ENCODE data around the gene KCTD14. TPM values are rescaled to one million over a fixed set of nuclear protein-coding genes. Genes with fewer than 3 reads are reported as not detected.
A peak's percentile ranks its signal among the peaks of the same experiment; 100 is the strongest.
"Not testable (repeated sequence)": the region's sequence is repeated elsewhere in the genome, so short reads cannot be mapped to it uniquely, and the experiment has no call there.

The KCTD14 gene
- total RNA-seq, 1 experiment from 2014 or later, result 0.24 TPM

DNA sequence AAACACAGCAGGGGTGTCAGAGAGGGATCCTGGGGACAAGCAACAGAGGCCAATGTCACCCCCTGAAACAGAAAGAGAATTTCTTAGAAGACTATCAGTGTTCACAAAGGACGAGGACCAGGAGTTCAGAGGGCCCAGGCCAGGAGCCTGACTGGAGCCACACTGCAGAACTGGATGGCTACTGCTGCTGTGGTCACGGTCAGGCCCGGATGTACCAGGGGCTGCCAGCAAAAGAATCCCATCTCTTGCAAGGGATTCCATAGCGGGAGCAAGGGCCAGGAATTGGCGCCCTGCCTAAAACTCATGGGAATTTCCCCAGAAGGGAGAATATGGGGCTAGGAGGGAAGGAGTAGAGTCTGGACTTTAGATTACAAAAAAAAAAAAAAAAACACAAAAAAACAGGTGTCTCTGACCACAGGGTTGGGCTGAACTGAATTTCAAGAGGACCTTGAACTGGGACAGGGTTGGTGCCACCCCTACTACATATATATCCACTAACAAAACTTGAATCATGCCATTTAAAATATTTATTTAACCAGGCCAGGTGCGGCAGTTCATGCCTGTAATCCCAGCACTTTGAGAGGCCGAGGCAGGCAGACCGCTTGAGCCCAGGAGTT, 15.7 kb upstream of the KCTD14 start:
- Histone ChIP-seq H3K27ac (peak overlapping the region; percentile 89), H3K4me1 (peaks cover 59% of the 10 kb centered on the region), H3K27me3 (no peaks in the 10 kb centered on the region), H3K4me3 (no peak overlapping the region), H3K36me3 (no peaks in the 10 kb centered on the region), H3K9me3 (replicated peaks) (no peaks in the 10 kb centered on the region)
- peak; percentile 94 to 97 for DNase-seq

DNA sequence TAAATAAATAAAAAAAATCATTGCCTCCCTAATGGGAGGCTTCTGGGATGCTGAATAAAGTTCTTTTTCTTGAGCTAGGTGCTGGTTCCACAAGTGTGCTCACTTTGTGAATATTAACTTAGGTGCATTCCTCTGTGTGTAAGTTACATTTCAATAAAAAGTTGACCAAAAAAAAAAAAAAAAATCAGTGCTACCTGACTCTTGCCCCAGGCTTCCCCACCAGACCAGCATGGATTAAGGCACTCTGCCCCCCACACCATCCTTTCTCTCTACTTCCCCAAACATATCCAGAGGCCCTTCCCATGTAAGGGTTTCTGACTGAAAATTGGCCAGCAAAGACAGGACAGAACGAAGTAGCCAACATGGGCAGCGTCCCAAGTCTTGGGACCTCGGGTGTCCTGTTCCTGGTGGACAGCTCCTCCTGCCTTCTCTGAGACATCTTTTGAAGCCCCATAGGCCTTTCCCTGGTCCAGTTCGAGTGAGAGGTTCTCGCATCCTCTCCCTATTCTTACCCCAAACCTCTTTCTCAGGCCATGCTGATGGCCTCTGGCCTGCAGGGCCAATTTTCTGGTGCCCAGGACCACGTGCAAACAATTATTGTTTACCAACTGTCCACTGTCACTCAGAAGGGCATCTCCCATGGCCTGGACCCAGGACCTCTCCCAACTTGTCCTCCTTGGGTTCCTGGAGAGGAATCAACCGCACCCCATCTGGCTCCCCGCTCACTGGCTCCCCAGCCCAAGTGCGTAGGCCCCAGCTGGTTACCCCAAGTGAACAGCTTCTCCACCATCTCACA, 14.9 kb upstream of the KCTD14 start:
- Histone ChIP-seq H3K9me3 (replicated peaks) (no peaks in the 10 kb centered on the region), H3K4me3 (no peak overlapping the region), H3K36me3 (no peaks in the 10 kb centered on the region), H3K4me1 (peaks cover 51% of the 10 kb centered on the region), H3K27ac (peak overlapping the region; percentile 89), H3K27me3 (no peaks in the 10 kb centered on the region)
- no peak for DNase-seq

DNA sequence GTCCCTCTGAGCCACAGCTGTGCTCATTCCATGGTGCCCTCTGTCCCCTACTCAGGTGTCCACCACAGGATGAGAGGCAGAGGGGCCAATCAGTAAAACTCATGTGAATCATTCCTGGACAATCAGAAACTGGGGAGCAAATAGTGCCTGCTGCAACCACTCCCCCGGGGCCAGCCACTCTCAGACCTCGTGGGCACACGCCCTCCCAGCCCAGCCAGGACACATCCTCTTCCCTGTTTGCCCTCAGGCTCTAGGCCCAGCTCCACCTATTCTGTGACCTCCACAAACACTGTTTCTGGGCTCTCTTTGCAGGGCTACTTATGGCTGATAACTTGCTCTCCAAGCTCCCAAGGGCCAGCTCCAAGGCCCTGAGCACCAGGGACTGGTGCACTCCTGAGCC, 14.0 kb upstream of the KCTD14 start:
- no peaks in the 10 kb centered on the region for H3K27me3 ChIP-seq
- H3K4me1 ChIP-seq, result peaks cover 46% of the 10 kb centered on the region
- no peak for DNase-seq
- H3K27ac ChIP-seq, result no peak overlapping the region
- no peaks in the 10 kb centered on the region for H3K36me3 ChIP-seq
- H3K9me3 ChIP-seq (replicated peaks), result no peaks in the 10 kb centered on the region
- H3K4me3 ChIP-seq, result no peak overlapping the region

DNA sequence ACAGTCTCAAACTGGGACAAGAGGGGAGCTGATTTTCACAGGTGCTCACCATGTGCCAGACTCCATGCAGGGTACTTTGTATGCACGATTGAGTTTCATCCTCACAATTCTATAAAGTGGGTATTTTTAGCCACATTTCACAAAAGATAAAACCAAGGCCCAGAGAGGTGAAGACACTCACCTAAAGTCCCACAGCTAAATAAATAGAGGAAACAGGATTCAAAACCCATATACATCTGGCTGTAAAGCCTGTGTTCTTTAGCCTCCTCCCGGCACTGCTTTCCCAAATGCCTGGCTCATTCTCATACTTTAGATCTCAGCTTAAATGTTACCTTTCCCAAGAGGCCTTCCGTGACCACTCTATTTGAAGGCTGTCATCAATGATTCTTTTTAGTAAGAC, 13.2 kb upstream of the KCTD14 start:
- H3K27ac ChIP-seq, result no peak overlapping the region
- H3K4me3 ChIP-seq, result no peak overlapping the region
- no peaks in the 10 kb centered on the region for H3K27me3 ChIP-seq
- H3K36me3 ChIP-seq, result no peaks in the 10 kb centered on the region
- DNase-seq, result no peak
- no peaks in the 10 kb centered on the region for H3K9me3 ChIP-seq (replicated peaks)
- peaks cover 46% of the 10 kb centered on the region for H3K4me1 ChIP-seq

DNA sequence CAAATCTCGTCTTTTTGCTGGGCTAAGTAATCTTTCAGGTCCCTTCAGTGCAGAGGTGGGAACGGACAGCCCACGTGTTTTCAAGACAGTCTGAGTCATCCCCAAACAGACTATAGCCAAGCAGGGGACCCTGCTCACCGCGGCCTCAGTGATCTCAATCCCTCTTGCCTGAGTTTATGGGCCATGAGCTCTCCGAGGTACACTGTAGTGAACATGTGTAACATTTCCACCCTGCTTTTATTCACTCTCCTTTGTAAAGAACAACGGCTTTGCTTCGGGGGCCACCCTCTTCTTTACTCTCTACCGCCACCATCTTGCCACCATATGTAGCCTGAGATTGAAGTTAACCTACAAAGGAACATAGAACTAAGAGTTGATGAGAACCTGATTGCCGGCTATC, 11.5 kb upstream of the KCTD14 start:
- Histone ChIP-seq H3K9me3 (replicated peaks) (no peaks in the 10 kb centered on the region), H3K27ac (no peak overlapping the region), H3K27me3 (no peaks in the 10 kb centered on the region), H3K4me3 (no peak overlapping the region), H3K4me1 (peaks cover 42% of the 10 kb centered on the region), H3K36me3 (no peaks in the 10 kb centered on the region)
- DNase-seq, result no peak

DNA sequence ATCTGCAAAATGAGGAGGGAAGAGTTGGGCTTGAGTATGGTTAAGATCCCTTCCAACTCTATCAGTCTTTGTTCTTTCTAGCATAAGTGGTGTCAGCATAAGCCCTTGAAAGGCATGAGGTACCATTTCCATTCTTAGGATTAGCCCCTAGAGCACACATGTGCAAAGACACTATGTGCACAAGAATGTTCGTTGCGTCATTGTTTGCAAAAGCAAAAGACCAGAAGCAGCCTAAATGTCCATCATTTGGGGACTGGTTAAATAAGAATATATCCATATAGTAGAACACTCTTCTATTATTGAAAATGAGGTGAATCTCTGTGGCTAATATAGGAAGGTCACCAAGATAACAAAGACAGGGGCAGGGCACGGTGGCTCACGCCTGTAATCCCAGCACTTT, 10.0 kb upstream of the KCTD14 start:
- Histone ChIP-seq H3K4me1 (peaks cover 28% of the 10 kb centered on the region), H3K9me3 (replicated peaks) (no peaks in the 10 kb centered on the region), H3K36me3 (no peaks in the 10 kb centered on the region), H3K27ac (no peak overlapping the region), H3K4me3 (no peak overlapping the region), H3K27me3 (no peaks in the 10 kb centered on the region)
- no peak for DNase-seq

DNA sequence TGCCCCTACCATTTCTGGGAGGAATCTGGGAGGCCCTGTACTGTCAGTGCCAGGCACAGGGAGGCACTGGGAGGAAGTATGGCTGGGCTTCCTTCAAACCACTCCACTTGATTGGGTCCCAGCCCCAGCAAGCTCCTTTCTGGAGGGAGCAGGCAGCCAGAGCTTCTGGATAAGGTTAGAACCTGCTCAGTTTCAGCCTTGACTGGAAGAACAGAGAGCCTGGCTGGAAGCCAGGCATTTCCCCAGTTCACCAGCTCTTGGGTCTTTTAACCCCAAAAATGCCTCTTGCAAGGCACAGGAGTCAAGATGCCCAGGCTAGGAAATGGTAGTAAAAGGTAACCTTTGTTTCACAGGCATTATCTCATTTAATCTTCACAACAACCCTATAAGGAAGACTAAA, 9.0 kb upstream of the KCTD14 start:
- Histone ChIP-seq H3K9me3 (replicated peaks) (no peaks in the 10 kb centered on the region), H3K36me3 (no peaks in the 10 kb centered on the region), H3K4me1 (peaks cover 23% of the 10 kb centered on the region), H3K27me3 (no peaks in the 10 kb centered on the region), H3K27ac (peak overlapping the region; percentile 11; the same call in 1 of the 2 replicates), H3K4me3 (no peak overlapping the region)
- DNase-seq, result peak; percentile 58 to 71

DNA sequence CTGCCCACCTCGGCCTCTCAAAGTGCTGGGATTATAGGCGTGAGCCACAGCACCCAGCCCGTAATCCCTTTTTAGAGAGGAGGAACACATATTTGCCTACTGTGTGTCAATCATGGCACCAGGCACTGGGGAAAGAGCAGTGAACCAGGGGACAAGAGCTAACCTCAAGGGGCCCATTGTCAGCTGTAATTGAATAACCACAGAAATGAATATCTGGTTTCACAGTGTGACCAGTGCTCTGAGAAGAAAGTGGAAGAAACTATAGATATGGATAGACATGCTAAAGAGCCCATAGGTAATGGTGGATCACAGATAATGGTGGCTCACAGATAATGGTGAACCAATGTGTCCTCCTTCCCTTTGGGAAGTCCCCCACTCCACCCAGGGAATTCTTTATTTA, 8.6 kb upstream of the KCTD14 start:
- Histone ChIP-seq H3K36me3 (no peaks in the 10 kb centered on the region), H3K27ac (peak overlapping the region; percentile 11; the same call in 1 of the 2 replicates), H3K9me3 (replicated peaks) (no peaks in the 10 kb centered on the region), H3K4me1 (peaks cover 22% of the 10 kb centered on the region), H3K4me3 (no peak overlapping the region), H3K27me3 (no peaks in the 10 kb centered on the region)
- peak; percentile 45 to 72 for DNase-seq

DNA sequence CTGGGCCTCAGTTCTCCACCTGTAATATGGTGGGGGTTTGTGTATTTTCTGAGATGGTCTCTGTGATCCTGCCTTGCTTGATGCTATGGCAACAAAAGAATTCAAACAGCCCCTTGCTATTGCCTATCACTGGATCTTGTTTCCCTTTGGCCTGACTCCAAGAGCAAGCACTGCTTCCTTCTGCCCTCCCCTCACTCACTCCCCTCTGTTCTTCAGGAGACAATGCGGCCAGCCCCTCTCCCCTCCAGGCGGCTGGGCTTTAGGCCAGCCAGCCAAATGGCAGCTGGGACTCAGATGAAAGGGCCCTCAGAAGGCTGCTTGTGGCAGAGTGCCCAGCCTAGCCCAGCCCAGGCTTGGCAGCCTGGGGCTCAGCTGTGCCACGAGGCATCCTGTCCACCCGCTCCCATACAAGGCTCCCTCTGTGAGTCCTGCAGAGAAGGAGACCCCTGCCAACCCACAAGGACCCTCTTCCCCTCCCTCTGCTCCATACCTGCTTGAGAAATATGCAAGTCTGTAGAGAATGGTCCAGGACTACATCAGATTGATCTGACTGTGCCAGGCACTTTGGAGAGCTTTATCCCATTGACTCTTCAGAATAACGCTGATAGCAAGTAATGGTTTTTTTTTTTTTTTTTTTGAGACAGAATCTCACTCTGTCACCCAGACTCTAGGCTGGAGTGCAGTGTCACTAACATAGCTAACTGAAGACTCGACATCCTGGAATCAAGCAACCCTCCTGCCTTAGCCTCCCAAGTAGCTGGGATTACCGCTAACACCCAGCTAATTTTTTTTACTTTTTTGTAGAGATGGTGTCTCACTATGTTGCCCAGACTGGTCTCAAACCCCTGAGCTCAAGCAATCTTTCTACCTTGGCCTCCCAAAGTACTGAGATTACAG, 7.6 kb upstream of the KCTD14 start:
- H3K9me3 ChIP-seq (replicated peaks), result no peaks in the 10 kb centered on the region
- peak overlapping the region; percentile 43 for H3K27ac ChIP-seq
- peak; percentile 94 to 97 for DNase-seq
- H3K4me1 ChIP-seq, result peaks cover 22% of the 10 kb centered on the region
- H3K4me3 ChIP-seq, result no peak overlapping the region
- no peaks in the 10 kb centered on the region for H3K36me3 ChIP-seq
- no peaks in the 10 kb centered on the region for H3K27me3 ChIP-seq

DNA sequence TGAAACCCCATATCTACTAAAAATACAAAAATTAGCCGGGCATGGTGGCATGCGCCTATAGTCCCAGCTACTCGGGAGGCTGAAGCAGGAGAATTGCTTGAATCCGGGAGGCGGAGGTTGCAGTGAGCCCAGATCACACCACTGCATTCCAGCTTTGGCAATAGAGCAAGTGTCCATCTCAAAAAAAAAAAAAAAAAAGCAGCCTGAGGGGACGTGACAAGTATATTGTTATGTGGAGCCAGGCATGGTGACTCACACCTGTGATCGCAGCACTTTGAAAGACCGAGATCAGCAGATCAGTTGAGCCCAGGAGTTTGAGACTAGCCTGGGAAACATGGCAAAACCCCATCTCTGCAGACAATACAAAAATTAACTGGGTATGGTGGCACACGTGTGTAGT, 5.3 kb upstream of the KCTD14 start:
- H3K9me3 ChIP-seq (replicated peaks); DNase-seq; H3K27ac ChIP-seq; H3K4me3 ChIP-seq; H3K36me3 ChIP-seq; H3K27me3 ChIP-seq: not testable (repeated sequence)
- H3K4me1 ChIP-seq, result peaks cover 22% of the 10 kb centered on the region

DNA sequence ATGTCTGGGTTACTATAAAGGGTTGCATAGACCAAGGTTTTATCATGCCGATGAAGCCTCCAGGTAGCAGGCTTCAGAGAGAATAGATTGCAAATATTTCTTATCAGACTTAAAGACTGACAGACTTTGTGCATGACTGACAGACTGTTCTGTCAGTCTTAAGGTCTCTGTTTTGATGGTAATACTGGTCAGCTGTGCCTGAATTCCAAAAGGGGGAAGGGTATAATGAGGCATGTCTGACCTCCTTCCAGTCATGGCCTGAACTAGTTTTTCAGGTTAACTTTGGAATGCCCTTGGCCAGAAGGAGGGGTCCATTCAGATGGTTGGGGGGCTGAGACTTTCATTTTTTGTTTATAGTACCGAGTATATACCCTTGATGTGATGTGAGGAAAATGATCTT, 4.7 kb upstream of the KCTD14 start:
- Histone ChIP-seq H3K9me3 (replicated peaks) (no peaks in the 10 kb centered on the region), H3K27me3 (no peaks in the 10 kb centered on the region), H3K27ac (no peak overlapping the region), H3K4me1 (peaks cover 22% of the 10 kb centered on the region), H3K4me3 (no peak overlapping the region), H3K36me3 (no peaks in the 10 kb centered on the region)
- DNase-seq, result no peak

DNA sequence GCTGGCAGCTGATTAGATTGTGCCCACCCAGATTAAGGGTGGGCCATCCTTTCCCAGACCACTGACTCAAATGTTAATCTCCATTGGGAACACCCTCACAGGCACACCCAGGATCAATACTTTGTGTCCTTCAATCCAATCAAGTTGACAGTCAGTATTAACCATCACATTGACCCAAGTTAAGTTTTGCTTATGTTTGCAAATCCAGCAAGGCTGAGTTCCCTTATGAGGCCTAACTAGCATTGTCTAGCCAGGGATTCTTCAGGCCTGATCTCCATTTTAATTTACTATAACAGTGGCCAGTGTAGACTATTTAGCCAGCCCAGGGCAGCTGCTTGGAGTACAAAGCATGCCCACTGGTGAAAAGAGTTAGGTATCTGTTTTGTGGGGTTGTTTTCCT, 2.3 kb upstream of the KCTD14 start:
- Histone ChIP-seq H3K4me1 (peaks cover 5% of the 10 kb centered on the region), H3K9me3 (replicated peaks) (no peaks in the 10 kb centered on the region)
- no peak for DNase-seq

DNA sequence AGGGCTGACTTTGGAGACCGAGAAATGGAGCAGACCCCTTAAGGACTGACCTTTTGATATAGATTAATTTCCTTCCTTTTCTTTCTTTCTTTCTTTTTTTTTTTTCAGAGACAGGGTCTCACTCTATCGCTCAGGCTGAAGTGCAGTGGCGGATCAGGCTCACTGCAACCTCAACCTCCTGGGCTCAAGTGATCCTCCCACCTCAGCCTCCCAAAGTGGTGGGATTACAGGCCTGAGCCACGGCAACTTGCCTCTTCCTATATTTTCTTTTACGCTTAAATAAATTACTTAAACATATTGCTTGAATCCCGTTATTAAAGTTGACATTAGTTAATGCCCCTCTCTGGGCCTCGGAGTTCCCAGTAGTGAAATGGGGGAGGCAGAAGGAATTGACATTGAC, 350 bp upstream of the KCTD14 start:
- Histone ChIP-seq H3K36me3 (no peaks in the 10 kb centered on the region), H3K4me3 (no peak overlapping the region), H3K9me3 (replicated peaks) (no peaks in the 10 kb centered on the region), H3K4me1 (peaks cover 5% of the 10 kb centered on the region; the same call in 1 of the 2 replicates), H3K27me3 (no peaks in the 10 kb centered on the region), H3K27ac (no peak overlapping the region)
- DNase-seq, result no peak

More for the DNA sequence above, 2.3 kb upstream of the KCTD14 start:
- H3K27ac ChIP-seq, result no peak overlapping the region
- no peaks in the 10 kb centered on the region for H3K36me3 ChIP-seq
- no peaks in the 10 kb centered on the region for H3K27me3 ChIP-seq
- no peak overlapping the region for H3K4me3 ChIP-seq

DNA sequence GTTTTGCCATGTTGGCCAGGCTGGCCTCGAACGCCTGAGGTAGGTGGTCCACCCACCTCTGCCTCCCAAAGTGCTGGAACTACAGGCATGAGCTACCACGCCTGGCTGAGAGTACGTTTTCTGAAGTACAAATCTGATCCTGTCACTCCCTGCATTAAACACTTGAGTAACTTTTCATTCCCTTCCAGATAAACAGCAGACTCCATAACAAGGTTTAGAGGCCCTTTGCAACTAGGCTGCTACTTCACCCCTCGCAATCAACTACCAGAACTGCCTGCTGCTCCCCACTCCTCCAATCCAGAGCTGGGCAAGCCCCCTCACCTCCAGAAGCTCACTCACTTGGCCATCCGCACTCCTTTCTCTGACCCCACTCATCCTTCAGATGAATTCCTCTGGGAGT, 1.5 kb downstream of the KCTD14 start:
- H3K27ac ChIP-seq, result no peak overlapping the region
- H3K4me1 ChIP-seq, result peaks cover 5% of the 10 kb centered on the region; the same call in 1 of the 2 replicates
- H3K4me3 ChIP-seq, result no peak overlapping the region
- H3K9me3 ChIP-seq (replicated peaks), result no peaks in the 10 kb centered on the region
- no peak for DNase-seq
- H3K36me3 ChIP-seq, result no peaks in the 10 kb centered on the region
- H3K27me3 ChIP-seq, result no peaks in the 10 kb centered on the region

DNA sequence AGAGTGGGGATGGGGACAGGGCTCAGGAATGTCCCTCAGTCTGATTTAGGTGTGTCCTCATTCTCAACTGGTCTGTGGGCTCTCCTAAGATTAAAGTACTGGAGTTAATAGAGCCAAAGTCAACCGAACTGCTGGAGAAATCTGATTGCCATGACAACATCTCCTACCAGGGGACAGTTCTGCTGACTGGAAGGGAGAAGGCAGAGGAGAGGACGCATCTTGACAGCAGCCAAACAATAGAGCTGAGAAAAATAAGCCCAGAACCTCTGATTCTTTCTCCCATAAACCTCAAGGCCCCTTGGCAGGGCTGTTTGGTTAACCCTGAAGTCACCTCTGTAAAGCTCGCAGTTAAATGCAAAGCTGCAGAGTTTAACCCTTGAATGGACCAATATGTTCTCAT, 2.8 kb downstream of the KCTD14 start:
- Histone ChIP-seq H3K27me3 (no peaks in the 10 kb centered on the region), H3K27ac (no peak overlapping the region)
- no peak for DNase-seq

More for the DNA sequence above, 2.8 kb downstream of the KCTD14 start:
- H3K4me3 ChIP-seq, result no peak overlapping the region
- peaks cover 5% of the 10 kb centered on the region; the same call in 1 of the 2 replicates for H3K4me1 ChIP-seq
- H3K36me3 ChIP-seq, result no peaks in the 10 kb centered on the region
- H3K9me3 ChIP-seq (replicated peaks), result no peaks in the 10 kb centered on the region
